EL (cell line): ENCODE measurements around the gene DNAAF3.
"Not testable (repeated sequence)": the region's sequence is repeated elsewhere in the genome, so short reads cannot be mapped to it uniquely, and the experiment has no call there.

ENCODE experiments used
- DNase-seq: peaks from one replicate; pipeline ENCODE4 v3.0.0-alpha.2; 2016

DNAAF3 gene

DNA sequence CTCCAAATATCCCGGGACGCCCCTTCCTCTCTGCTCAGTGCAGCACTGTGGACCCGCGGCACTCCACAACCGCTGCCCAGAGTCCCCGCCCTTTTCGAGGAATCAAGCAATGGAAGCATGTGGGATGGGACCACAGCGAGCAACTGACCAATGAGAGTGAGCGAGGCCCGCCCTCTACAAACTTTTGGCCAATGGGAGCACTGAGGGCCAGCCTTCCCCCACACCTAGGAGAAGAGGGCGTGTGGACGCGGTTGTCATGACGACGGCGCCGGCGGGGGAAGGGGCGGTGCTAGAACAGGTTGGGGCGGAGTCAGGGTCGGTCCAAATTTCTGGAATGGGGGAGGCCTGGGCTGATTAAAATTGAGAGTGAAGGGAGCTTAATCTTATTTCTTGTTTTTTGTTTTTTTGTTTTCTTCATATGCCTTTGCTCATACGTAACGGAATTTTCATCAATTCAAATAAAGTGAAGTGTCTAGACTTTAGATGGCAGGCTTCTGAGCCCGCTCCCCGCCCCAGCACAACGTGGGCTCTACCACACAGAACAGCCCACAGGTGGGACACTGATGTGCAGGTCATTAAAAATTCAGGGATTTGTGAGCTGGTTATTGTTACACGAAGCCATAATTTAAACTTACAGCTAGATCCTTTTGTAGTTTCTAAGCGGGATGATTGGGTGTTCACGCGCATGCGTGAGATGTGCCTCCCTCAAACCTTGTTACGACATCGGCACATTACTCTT is at the start of gene DNAAF3:
DNAAF3 (minus strand) TSS at position 84 of the 739 bp plus-strand sequence. CDS start 200 bp downstream, outside the sequence.
- peak; percentile 98 for DNase-seq

DNA sequence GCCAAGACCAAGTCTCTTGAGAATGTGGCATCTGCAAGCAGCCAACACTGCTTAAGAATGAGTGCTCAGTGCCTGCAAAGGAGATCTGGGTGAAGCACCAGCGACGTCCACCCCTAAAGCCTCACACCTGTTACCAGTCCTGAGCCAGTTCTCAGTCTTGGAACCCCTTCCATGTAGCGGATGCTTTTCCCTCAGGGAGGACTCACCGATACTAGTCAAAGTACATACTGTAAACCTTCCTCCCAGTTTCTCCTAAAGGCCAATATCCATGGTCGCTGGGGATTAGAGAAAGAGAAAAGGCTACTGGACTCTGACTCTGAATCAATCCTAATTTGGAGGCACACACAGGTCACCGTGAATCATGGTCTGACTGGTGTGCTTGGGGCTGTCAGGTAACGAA is 47.1 kb upstream of the DNAAF3 start:
- no peak for DNase-seq

GRCh38 chr19:55212447-55212846 is 46.0 kb upstream of the DNAAF3 start:
- no peak for DNase-seq

DNA sequence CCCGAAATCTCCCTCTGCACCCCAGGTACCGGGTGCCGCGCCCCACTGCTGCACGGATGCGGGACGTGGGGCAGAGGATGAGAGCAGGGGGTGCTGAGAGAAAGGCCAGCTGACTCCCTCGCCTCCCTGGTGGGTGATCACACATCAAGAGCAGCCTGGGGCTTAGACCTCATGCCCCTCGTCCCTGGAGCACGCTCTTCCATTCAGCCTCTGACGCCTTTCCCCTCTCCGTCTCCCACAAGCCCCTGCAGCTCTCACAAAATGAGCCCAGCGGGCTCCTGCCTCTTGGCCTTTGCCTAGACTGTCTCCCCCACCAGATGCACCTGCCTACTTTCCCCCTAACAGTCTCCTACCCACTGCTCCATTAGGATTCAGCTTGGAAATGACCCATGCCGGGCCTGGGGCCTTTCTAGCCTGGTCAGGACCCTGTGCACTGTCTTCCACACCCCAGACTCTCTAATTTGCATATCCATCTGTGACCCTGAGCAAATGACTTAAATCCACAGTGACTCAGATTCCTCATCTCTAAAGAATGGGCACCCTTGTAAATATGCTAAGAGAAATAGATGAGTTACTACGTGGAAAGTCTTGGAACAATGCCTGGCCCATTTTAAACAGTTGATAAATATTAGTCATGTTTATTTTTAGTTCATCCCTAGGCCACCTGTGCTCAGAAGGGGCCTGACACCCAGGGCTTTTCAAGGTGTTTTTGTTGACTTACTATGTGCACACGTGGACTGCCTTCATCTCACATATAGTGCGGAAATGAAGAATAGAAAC is 43.5 kb upstream of the DNAAF3 start:
- peak; percentile 96 for DNase-seq

- no peak for DNase-seq
Observed at GRCh38 chr19:55208880-55209692, 42.7 kb upstream of the DNAAF3 start, which contains the start of gene PTPRH. Gene PTPRH (minus strand): TSS chr19:55209501. CDS start chr19:55209433, 68 bp downstream.

DNA sequence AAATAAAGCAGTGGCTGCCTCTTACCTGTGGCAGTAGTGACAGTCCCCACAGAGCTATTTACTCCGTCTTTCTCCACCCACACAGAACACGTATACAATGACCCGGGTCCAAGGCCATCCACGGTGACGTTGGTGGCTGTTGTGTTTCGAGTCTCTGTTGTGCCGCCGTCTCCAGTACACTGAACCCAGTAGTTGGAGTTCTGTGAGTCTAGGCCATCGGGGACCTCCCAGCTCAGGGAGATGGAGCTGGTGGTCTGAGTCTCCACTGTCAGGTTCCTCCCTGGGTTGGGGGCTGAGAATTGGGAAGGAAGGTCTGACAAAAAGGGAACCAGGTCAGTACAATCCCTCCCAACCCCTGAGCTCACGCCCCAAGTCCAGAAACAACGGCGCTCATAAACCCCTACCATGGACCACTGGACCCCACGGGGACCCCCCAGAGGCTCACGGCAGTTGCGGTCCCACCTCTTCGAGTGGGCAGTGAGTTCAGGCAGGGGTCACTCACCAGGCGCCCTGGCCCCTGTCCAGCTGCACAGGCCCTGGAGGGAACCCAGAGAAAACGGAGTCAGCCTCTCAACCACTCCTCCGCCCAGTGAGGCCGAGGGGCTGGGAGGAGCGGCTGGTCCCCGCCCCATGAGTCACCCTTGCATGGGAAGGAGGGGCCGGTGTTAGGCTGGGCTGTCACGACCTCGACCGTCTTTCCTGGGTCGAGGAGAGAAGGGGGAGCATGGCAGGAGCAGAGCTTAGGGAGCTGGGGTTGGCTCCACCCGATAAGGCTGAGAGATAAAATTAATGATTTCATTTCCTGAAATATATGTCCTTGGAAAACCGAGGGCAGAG is 40.5 kb upstream of the DNAAF3 start:
- peak; percentile 95 for DNase-seq

DNA sequence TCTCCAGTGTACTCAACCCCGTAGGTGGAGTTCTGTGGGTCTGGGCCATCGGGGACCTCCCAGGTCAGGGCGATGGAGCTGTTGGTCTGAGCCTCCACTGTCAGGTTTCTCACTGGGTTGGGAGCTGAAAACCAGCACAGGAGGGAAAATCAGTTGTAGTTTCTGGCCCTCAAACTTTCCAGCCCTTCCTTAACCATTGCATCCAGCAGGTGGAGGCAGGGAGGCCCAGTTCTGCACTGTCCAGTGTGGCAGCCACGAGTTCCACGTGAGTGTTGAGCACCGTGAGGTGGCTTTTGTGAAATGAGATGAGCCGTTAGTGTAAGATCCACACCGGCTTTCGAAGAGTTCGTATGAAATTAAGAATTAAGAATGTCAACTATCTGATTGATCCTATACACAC is 35.8 kb upstream of the DNAAF3 start:
- not testable (repeated sequence) for DNase-seq

DNA sequence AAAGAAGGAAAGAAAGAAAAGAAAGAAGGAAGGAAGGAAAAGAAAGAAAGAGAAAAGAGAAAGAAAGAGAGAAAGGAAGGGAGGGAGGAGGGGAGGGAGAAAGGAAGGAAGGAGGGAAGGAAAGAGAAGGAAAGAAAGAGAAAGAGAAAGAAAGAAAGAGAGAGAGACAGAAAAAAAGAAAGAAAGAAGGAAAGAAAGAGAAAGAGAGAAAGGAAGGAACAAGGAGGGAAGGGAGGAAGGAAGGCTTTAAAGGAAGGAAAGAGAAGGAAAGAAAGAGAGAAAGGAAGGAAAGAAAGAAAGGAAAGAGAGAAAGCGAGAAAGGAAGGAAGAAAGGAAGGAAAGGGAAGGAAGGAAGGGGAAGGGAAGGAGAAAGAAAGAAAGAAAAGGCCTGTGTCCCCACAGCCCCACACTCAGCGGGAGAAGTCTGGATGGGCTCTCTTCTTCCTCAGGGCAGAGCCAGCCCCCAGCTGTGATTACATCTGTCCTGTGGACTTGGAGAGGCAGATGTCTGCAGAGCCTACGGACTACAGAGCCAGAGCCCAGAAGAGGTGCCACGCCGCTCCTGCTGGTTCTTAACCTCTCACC is 33.3 kb upstream of the DNAAF3 start:
- DNase-seq = no peak

- DNase-seq = no peak
Observed at GRCh38 chr19:55198651-55199050, 32.2 kb upstream of the DNAAF3 start.

DNA sequence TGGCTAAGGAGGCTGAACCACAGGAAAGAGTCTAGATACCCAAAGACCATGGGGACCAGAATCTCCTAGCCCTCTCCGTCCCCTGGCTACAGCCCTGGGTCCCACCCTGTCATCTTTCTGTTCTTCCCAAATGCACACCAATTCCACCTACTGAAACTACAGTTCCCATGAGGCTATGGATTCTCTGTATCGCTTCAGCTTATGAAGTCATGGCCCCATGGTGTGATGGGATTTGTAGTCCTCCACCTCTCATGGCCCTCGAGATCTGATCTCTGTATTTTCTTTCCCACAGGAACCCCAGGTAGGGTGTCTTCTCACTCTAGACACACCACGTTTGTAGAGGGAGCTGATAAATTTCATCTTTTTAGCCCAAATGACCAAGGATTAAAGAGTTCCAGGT is 31.1 kb upstream of the DNAAF3 start:
- peak; percentile 23 for DNase-seq

- DNase-seq = peak; percentile 12
Observed at GRCh38 chr19:55196803-55197202, 30.4 kb upstream of the DNAAF3 start.

GRCh38 chr19:55193481-55193880 is 27.1 kb upstream of the DNAAF3 start:
- DNase-seq = no peak

DNA sequence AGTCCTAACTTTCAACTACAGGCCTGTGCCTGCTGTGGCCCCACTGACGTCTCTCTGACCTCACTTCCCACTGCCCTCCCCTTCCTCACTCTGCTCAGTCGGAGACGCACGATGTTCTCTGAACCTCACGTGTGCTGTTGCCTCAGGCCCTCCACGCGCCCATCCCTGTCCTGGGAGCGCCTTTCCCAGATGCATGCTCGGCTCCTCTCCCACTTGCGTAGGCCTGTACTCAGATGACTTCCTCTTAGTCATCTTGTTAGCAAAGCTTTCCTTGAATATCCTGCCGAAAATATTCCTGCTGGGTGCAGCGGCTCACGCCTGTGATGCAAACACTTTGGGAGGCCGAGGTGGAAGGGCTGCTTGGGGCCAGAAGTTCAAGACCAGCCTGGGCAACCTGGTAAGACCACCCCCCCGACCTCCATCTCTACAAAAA is 23.0 kb upstream of the DNAAF3 start:
- peak; percentile 97 for DNase-seq

- no peak for DNase-seq
Observed at GRCh38 chr19:55188625-55189024, 22.2 kb upstream of the DNAAF3 start.

DNA sequence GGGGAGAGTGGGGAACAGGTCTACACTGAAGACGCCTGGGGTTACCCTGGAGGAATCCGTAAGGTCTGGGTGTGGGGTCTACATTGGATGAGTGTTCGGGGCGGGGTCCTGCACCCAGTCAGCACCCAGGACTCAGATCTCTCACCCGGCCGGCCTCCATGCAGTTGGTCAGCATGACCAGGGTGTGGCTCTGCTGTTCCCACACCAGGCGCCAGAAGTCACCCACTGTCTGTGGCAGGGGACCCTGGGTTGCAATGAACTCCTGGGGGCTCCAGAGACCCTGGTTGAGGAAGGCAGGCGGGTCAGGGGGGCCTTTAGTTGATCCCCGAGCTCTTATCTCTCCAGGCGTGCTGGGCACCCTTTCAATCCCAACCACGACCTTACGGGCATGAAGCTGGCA is 19.7 kb upstream of the DNAAF3 start:
- no peak for DNase-seq

GRCh38 chr19:55181740-55182139 is 15.3 kb upstream of the DNAAF3 start:
- no peak for DNase-seq

- DNase-seq = peak; percentile 34
Observed at GRCh38 chr19:55179606-55180484, 13.4 kb upstream of the DNAAF3 start, which contains the start of gene SYT5. Gene SYT5 (minus strand): TSS chr19:55180289. CDS start chr19:55179041, 1,248 bp downstream.

DNA sequence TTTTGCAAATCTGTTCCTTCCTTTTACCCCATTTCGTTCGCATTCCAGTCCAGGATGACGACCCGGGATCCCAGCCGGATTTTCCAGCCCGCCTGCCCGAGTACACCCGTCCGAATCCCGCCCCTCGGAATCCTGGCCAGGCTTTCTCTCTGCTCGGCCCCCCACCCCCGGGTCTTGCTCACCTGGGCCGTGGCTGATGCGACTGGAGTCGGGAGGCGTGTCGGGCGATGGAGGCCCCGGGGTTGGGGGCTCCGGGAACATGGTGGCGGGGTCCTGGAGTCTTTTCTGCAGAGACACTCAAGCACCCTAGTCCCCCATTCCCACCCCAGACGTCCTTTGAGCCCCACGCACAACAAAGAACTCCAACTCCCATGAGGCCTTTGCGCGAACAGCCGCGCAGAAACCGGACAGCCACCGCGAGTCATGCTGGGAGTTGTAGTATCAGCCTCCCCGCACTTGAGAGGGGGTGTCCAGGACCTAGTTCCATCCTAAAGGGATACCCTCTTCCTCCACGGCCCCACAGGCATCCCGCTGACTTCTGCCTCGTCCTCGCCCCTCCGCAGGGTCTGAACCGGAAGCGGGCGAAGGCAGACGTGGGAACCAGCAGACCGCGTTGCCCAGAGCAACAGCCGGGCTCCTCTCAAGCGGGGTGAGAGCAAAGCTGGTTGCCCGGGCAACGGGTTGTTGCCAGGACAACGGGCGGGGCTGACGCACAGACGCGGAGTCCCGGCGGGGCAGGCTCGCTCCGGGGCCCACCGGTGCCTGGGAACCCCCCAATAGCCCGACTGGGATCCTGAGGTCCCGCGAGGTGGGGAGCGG is 12.6 kb upstream of the DNAAF3 start:
- DNase-seq = peak; percentile 79

DNA sequence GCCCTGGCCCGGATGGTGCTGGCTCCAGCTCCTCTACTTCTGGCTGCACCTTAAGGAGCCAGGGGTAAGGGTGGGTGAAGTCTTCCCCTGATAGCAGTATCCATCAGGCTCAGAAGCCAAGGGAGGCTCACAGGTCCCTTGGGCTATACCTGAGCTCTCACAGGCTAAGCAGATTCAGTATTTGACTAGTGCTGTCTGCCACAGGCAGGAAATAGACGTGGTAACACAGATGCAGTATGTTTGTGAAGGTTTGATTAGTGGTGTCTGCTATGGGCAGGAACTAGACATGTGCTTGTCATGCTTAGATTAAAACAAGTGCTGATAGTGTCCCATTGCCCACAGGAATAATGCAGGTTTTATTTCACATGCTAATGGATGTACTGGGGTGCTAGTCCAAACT is 9.7 kb upstream of the DNAAF3 start:
- DNase-seq = peak; percentile 11
